OCI-LY3 (cell line): Measurements from ENCODE around the gene ADAMTS2.

Experiments used
- H2AFZ ChIP-seq: fragments of 200-600, 300-600 bp; shearing (Covaris generic); 2 replicates; pipeline ENCODE4 v1.6.0; 2014; ENCODE audit warnings: antibody characterized with exemption, low read depth, low read length
- H3K27ac ChIP-seq: fragments of 200-600, 300-600 bp; sonication (generic); 2 replicates; pipeline ENCODE4 v1.5.1; 2014; ENCODE audit warnings: mild to moderate bottlenecking, low read length, moderate library complexity, mixed read lengths
- H3K27me3 ChIP-seq: fragments of 200-600, 300-600 bp; sonication (generic); 2 replicates; pipeline ENCODE4 v1.6.1; 2014; ENCODE audit warnings: low read depth, low read length, mixed read lengths
- H3K36me3 ChIP-seq: fragments of 200-600, 300-600 bp; sonication (generic); replicated peaks from 2 replicates; pipeline ENCODE3; 2014; ENCODE audit warnings: low read depth, low read length, mixed read lengths
- H3K4me1 ChIP-seq: fragments of 300-600, 200-600 bp; sonication (generic); 2 replicates; pipeline ENCODE4 v1.6.1; 2014; ENCODE audit warnings: low read length, mixed read lengths
- H3K4me2 ChIP-seq: fragments of 200-600, 300-600 bp; sonication (generic); 2 replicates; pipeline ENCODE4 v1.6.1; 2014; ENCODE audit warnings: low read length, mixed read lengths
- H3K4me3 ChIP-seq: fragments of 300-600, 200-600 bp; sonication (generic); 2 replicates; pipeline ENCODE4 v1.5.1; 2014; ENCODE audit warnings: antibody characterized with exemption, mild to moderate bottlenecking, low read length, moderate library complexity
- H3K79me2 ChIP-seq: fragments of 300-600, 200-600 bp; shearing (Covaris generic); 2 replicates; pipeline ENCODE4 v1.6.1; 2014; ENCODE audit warnings: mild to moderate bottlenecking, low read length, mixed read lengths
- H3K9ac ChIP-seq: fragments of 300-600, 200-600 bp; shearing (Covaris generic); 2 replicates; pipeline ENCODE4 v1.6.0; 2014; ENCODE audit warnings: mild to moderate bottlenecking, low read length, moderate library complexity
- H3K9me3 ChIP-seq: fragments of 200-600, 300-600 bp; shearing (Covaris generic); 2 replicates; pipeline ENCODE4 v1.6.1; 2014; ENCODE audit warnings: low read length, mixed read lengths; ENCODE audit not compliant: insufficient read depth
- H4K20me1 ChIP-seq: fragments of 200-600, 300-600 bp; sonication (generic); 2 replicates; pipeline ENCODE4 v1.6.1; 2016; ENCODE audit warnings: low read length, mixed read lengths; ENCODE audit not compliant: insufficient read depth
- CTCF ChIP-seq: fragments of 200-600, 300-600 bp; sonication (generic); IDR thresholded peaks from 2 replicates; pipeline ENCODE4 v1.5.1; 2014; ENCODE audit warnings: antibody characterized with exemption, low read length, low read depth
- EZH2phosphoT487 ChIP-seq: fragments of 200-600 bp; shearing (Covaris generic); IDR thresholded peaks from 2 replicates; pipeline ENCODE4 v1.6.1; 2018; ENCODE audit warnings: antibody characterized with exemption, mixed run types, low read depth

The ADAMTS2 gene

GRCh38 chr5:179161901-179162300 is 183.4 kb downstream of the ADAMTS2 start:
- no peaks in the 10 kb centered on the region for H3K4me1 ChIP-seq
- no peak overlapping the region for H2AFZ ChIP-seq
- H3K9me3 ChIP-seq: peaks cover 2% of the 10 kb centered on the region; the same call in 1 of the 2 replicates
- H3K4me3 ChIP-seq: no peak overlapping the region
- no peak for TF ChIP-seq CTCF
- TF ChIP-seq EZH2phosphoT487: no peak
- no peak overlapping the region for H3K4me2 ChIP-seq
- no peaks in the 10 kb centered on the region for H3K36me3 ChIP-seq
- no peak overlapping the region for H3K9ac ChIP-seq
- no peak overlapping the region for H3K27ac ChIP-seq
- H3K27me3 ChIP-seq: no peaks in the 10 kb centered on the region
- H4K20me1 ChIP-seq: no peaks in the 10 kb centered on the region
- H3K79me2 ChIP-seq: no peaks in the 10 kb centered on the region

DNA sequence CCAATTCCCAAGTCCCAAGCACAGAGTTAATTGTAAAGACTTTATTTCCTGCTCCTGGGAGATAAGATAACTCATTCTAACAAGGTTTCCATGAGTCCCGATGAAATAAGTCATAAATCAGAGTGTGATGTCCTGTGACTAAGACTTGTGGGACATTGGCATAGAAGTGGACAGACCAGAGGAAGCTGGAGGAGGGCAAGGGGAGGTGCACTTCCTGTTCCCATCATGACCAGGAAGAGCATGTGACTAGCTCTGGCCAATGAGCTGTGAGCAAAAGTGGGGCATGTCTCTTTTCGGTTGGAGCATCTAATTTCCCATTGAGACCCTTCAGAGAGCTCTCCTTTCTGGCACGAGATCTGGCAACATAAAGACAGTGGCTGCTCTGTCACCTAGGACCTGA is 184.7 kb downstream of the ADAMTS2 start:
- Histone ChIP-seq H4K20me1 (no peaks in the 10 kb centered on the region), H3K27ac (no peak overlapping the region), H3K9me3 (peaks cover 2% of the 10 kb centered on the region; the same call in 1 of the 2 replicates), H3K27me3 (no peaks in the 10 kb centered on the region), H3K79me2 (no peaks in the 10 kb centered on the region), H3K4me1 (no peaks in the 10 kb centered on the region), H3K4me3 (no peak overlapping the region), H3K9ac (no peak overlapping the region), H3K4me2 (no peak overlapping the region), H2AFZ (no peak overlapping the region), H3K36me3 (no peaks in the 10 kb centered on the region)
- no peak for TF ChIP-seq EZH2phosphoT487

DNA sequence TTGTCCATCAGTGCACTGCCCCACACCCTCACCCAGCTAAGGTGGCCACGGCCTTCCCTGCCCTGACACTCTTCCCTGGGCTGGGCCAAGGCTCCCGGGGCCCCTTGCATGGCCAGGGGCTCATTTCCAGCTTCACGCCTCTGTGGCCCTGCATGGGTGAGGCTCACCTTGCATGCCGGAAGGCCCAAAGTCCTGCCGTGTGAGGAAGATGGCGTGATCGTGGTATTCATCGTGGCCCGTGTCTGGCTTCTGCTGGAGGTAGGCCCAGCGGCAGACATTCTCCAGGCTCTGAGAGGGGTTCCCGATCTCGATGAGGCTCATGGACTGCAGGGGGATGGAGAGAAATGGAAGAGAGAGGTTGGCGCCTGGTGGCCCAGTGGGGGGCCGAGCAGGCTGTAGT is 186.7 kb downstream of the ADAMTS2 start:
- H2AFZ ChIP-seq: no peak overlapping the region
- peaks cover 2% of the 10 kb centered on the region; the same call in 1 of the 2 replicates for H3K9me3 ChIP-seq
- no peak overlapping the region for H3K27ac ChIP-seq
- no peak for TF ChIP-seq CTCF
- TF ChIP-seq EZH2phosphoT487: no peak
- no peaks in the 10 kb centered on the region for H3K27me3 ChIP-seq
- no peaks in the 10 kb centered on the region for H3K4me1 ChIP-seq
- no peak overlapping the region for H3K4me3 ChIP-seq
- no peak overlapping the region for H3K4me2 ChIP-seq
- no peaks in the 10 kb centered on the region for H4K20me1 ChIP-seq
- no peak overlapping the region for H3K9ac ChIP-seq
- no peaks in the 10 kb centered on the region for H3K36me3 ChIP-seq
- H3K79me2 ChIP-seq: no peaks in the 10 kb centered on the region

GRCh38 chr5:179154991-179155955 is 190.0 kb downstream of the ADAMTS2 start:
- Histone ChIP-seq H3K27ac (no peak overlapping the region), H3K9ac (no peak overlapping the region), H3K4me3 (no peak overlapping the region), H3K4me2 (no peak overlapping the region), H3K79me2 (no peaks in the 10 kb centered on the region), H3K27me3 (no peaks in the 10 kb centered on the region), H3K4me1 (no peaks in the 10 kb centered on the region), H3K9me3 (peaks cover 2% of the 10 kb centered on the region; the same call in 1 of the 2 replicates), H3K36me3 (no peaks in the 10 kb centered on the region), H2AFZ (no peak overlapping the region), H4K20me1 (no peaks in the 10 kb centered on the region)
- no peak for TF ChIP-seq EZH2phosphoT487
- no peak for TF ChIP-seq CTCF
